Measurements from ENCODE around the gene PTRH2.

GRCh38 chr17:59668816-59669215, 38.4 kb downstream of the PTRH2 start:
- no peak for TF ChIP-seq CTCF (IDR thresholded peaks at IDR 0.05; ENCODE audit: extremely low read depth in 1 of 2, insufficient read depth in 1 of 2, low read depth in 1 of 2, low read length in 2 of 2)
- peak; percentile 69 for TF ChIP-seq POLR2AphosphoS5 (IDR thresholded peaks at IDR 0.05; ENCODE audit: insufficient read depth, low read depth, low read length)
- TF ChIP-seq EZH2 (IDR thresholded peaks at IDR 0.05; ENCODE audit: borderline replicate concordance, low read depth, low read length, severe bottlenecking), result no peak

Measured in endothelial cell of umbilical vein (primary cell).